OCI-LY1 (cell line): ENCODE results near the gene ASIC5.

Experiments
- H2AFZ ChIP-seq: fragments of 200-600 bp; sonication (generic), shearing (Covaris generic); 2 replicates; pipeline ENCODE4 v1.6.0; 2014; ENCODE audit warnings: antibody characterized with exemption, mild to moderate bottlenecking, low read length
- H3F3A ChIP-seq: fragments of 200-600 bp; sonication (generic), shearing (Covaris generic); 2 replicates; pipeline ENCODE4 v1.6.0; 2014; ENCODE audit warnings: mild to moderate bottlenecking, antibody characterized with exemption, low read length, moderate library complexity; ENCODE audit not compliant: insufficient read depth
- H3K27ac ChIP-seq: fragments of 200-600 bp; sonication (generic); 2 replicates; pipeline ENCODE4 v1.5.1; 2014; ENCODE audit warnings: low read length, mixed run types, mild to moderate bottlenecking, low read depth; ENCODE audit not compliant: poor library complexity, severe bottlenecking
- H3K27me3 ChIP-seq: fragments of 200-600 bp; sonication (generic); 2 replicates; pipeline ENCODE4 v1.6.0; 2014; ENCODE audit warnings: antibody characterized with exemption, mild to moderate bottlenecking, low read length, moderate library complexity; ENCODE audit not compliant: insufficient read depth
- H3K36me3 ChIP-seq: fragments of 200-600 bp; sonication (generic); 2 replicates; pipeline ENCODE4 v1.6.1; 2014; ENCODE audit warnings: mild to moderate bottlenecking, antibody characterized with exemption, low read length, moderate library complexity, mixed read lengths; ENCODE audit not compliant: insufficient read depth
- H3K4me1 ChIP-seq: fragments of 200-600 bp; sonication (generic); 2 replicates; pipeline ENCODE4 v1.5.1; 2014; ENCODE audit warnings: mild to moderate bottlenecking, low read length, moderate library complexity; ENCODE audit not compliant: insufficient read depth, severe bottlenecking
- H3K4me2 ChIP-seq: fragments of 200-600 bp; sonication (generic), shearing (Covaris generic); 2 replicates; pipeline ENCODE4 v1.6.1; 2014; ENCODE audit warnings: low read length
- H3K4me3 ChIP-seq: fragments of 200-600 bp; sonication (generic); 2 replicates; pipeline ENCODE4 v1.5.1; 2014; ENCODE audit warnings: low read length, low read depth, mild to moderate bottlenecking, mixed read lengths; ENCODE audit not compliant: poor library complexity, severe bottlenecking
- H3K79me2 ChIP-seq: fragments of 200-600 bp; shearing (Covaris generic); 2 replicates; pipeline ENCODE4 v1.6.1; 2016; ENCODE audit warnings: mixed run types, low read length, mixed read lengths; ENCODE audit not compliant: insufficient read depth
- H3K9ac ChIP-seq: fragments of 200-600 bp; sonication (generic), shearing (Covaris generic); 2 replicates; pipeline ENCODE4 v1.6.1; 2014; ENCODE audit warnings: mild to moderate bottlenecking, low read length, mixed read lengths
- H3K9me2 ChIP-seq: fragments of 200-600 bp; sonication (generic), shearing (Covaris generic); 2 replicates; pipeline ENCODE4 v1.6.1; 2014; ENCODE audit warnings: low read depth, mild to moderate bottlenecking, low read length, mixed read lengths
- H3K9me3 ChIP-seq: fragments of 200-600 bp; shearing (Covaris generic); 2 replicates; pipeline ENCODE4 v1.6.1; 2014; ENCODE audit warnings: low read length, mixed read lengths
- H4K20me1 ChIP-seq: fragments of 200-600 bp; sonication (generic), shearing (Covaris generic); 2 replicates; pipeline ENCODE4 v1.6.0; 2016; ENCODE audit warnings: mild to moderate bottlenecking, low read length; ENCODE audit not compliant: insufficient read depth
- CTCF ChIP-seq: fragments of 200-600 bp; sonication (generic), shearing (Covaris generic); IDR thresholded peaks from 2 replicates; pipeline ENCODE4 v1.5.1; 2017; ENCODE audit warnings: mild to moderate bottlenecking, antibody characterized with exemption, low read length, moderate library complexity, mixed read lengths
- EZH2 ChIP-seq: fragments of 200-600 bp; sonication (generic), shearing (Covaris generic); IDR thresholded peaks from 2 replicates; pipeline ENCODE4 v1.8.0; 2017; ENCODE audit warnings: borderline replicate concordance, mixed run types, mild to moderate bottlenecking, antibody characterized with exemption, low read length, moderate library complexity, mixed read lengths

The ASIC5 gene

GRCh38 chr4:155906554-155907247, 40.6 kb upstream of the ASIC5 start:
- Histone ChIP-seq H3K36me3 (no peaks in the 10 kb centered on the region), H3K27me3 (no peaks in the 10 kb centered on the region), H3K4me3 (no peak overlapping the region), H3K79me2 (no peaks in the 10 kb centered on the region), H3F3A (no peaks in the 10 kb centered on the region), H2AFZ (no peak overlapping the region), H3K9me3 (no peaks in the 10 kb centered on the region), H3K4me1 (no peaks in the 10 kb centered on the region), H3K9me2 (no peaks in the 10 kb centered on the region), H3K4me2 (no peak overlapping the region), H3K9ac (no peak overlapping the region), H3K27ac (no peak overlapping the region), H4K20me1 (no peaks in the 10 kb centered on the region)
- TF ChIP-seq CTCF = no peak

GRCh38 chr4:155904331-155904730, 38.3 kb upstream of the ASIC5 start:
- TF ChIP-seq CTCF (no peak), EZH2 (no peak)
- no peak overlapping the region for H3K4me2 ChIP-seq

GRCh38 chr4:155903453-155903852, 37.4 kb upstream of the ASIC5 start, which contains the start of gene TDO2:
Gene TDO2 (plus strand): TSS chr4:155903696. CDS start chr4:155903759, 63 bp downstream.
- Histone ChIP-seq H3K79me2 (no peaks in the 10 kb centered on the region), H3K4me1 (no peaks in the 10 kb centered on the region), H2AFZ (no peak within 1 kb of the TSS), H3K4me3 (no peak within 1 kb of the TSS), H3K9ac (no peak within 1 kb of the TSS), H3K27ac (no peak within 1 kb of the TSS), H3F3A (no peaks in the 10 kb centered on the region), H3K9me3 (no peaks in the 10 kb centered on the region), H3K4me2 (no peak within 1 kb of the TSS), H3K9me2 (no peaks in the 10 kb centered on the region), H4K20me1 (no peaks in the 10 kb centered on the region), H3K36me3 (no peaks in the 10 kb centered on the region), H3K27me3 (no peaks in the 10 kb centered on the region)
- TF ChIP-seq CTCF = no peak

More at GRCh38 chr4:155904331-155904730, 38.3 kb upstream of the ASIC5 start:
- H3K9me3 ChIP-seq = no peaks in the 10 kb centered on the region
- no peaks in the 10 kb centered on the region for H3K27me3 ChIP-seq
- H3K9me2 ChIP-seq = no peaks in the 10 kb centered on the region
- no peak overlapping the region for H3K9ac ChIP-seq
- H3K79me2 ChIP-seq = no peaks in the 10 kb centered on the region
- no peaks in the 10 kb centered on the region for H4K20me1 ChIP-seq
- H3K27ac ChIP-seq = no peak overlapping the region
- no peak overlapping the region for H2AFZ ChIP-seq
- no peaks in the 10 kb centered on the region for H3K36me3 ChIP-seq
- H3F3A ChIP-seq = no peaks in the 10 kb centered on the region
- no peak overlapping the region for H3K4me3 ChIP-seq
- no peaks in the 10 kb centered on the region for H3K4me1 ChIP-seq
